ENCODE data around the gene MNX1. TPM values are rescaled to one million over a fixed set of nuclear protein-coding genes. Genes with fewer than 3 reads are reported as not detected.

The MNX1 gene
- total RNA-seq, 1 donor from 2014 or later: 2.1 TPM

- H3K4me3 ChIP-seq (ENCODE audit: low read depth, low read length): no peak overlapping the region
- TF ChIP-seq CTCF (conservative IDR thresholded peaks at IDR 0.05; ENCODE audit: low read depth, low read length): no peak
- no peak for DNase-seq (ENCODE audit: low read depth)
Observed at GRCh38 chr7:157014635-157015555, 4.4 kb upstream of the MNX1 start.

- TF ChIP-seq CTCF (conservative IDR thresholded peaks at IDR 0.05; ENCODE audit: low read depth, low read length): no peak
- no peak for DNase-seq (ENCODE audit: low read depth)
- no peak overlapping the region for H3K4me3 ChIP-seq (ENCODE audit: low read depth, low read length)
Observed at GRCh38 chr7:157013602-157014549, 3.4 kb upstream of the MNX1 start.

- no peak for DNase-seq (ENCODE audit: low read depth)
- no peak for TF ChIP-seq CTCF (conservative IDR thresholded peaks at IDR 0.05; ENCODE audit: low read depth, low read length)
- no peak overlapping the region for H3K4me3 ChIP-seq (ENCODE audit: low read depth, low read length)
Observed at GRCh38 chr7:157013101-157013500, 2.6 kb upstream of the MNX1 start.

- no peak overlapping the region for H3K4me3 ChIP-seq (ENCODE audit: low read depth, low read length)
- no peak for DNase-seq (ENCODE audit: low read depth)
- TF ChIP-seq CTCF (conservative IDR thresholded peaks at IDR 0.05; ENCODE audit: low read depth, low read length): no peak
Observed at GRCh38 chr7:157012113-157012547, 1.7 kb upstream of the MNX1 start.

- no peak for DNase-seq (ENCODE audit: low read depth)
- no peak for TF ChIP-seq CTCF (conservative IDR thresholded peaks at IDR 0.05; ENCODE audit: low read depth, low read length)
- H3K4me3 ChIP-seq (ENCODE audit: low read depth, low read length): peak overlapping the region; percentile 65
Observed at GRCh38 chr7:157011333-157012112, 1.1 kb upstream of the MNX1 start.
